SU-DHL-6 (cell line): Measurements from ENCODE around the gene GRPR.

Experiments
- CTCF ChIP-seq: fragments of 200-600 bp; sonication (generic); IDR thresholded peaks from one replicate; pipeline ENCODE4 v1.5.1; 2017; ENCODE audit warnings: antibody characterized with exemption, mild to moderate bottlenecking, low read length, moderate library complexity; ENCODE audit not compliant: insufficient read depth, poor library complexity, severe bottlenecking
- EZH2phosphoT487 ChIP-seq: fragments of 200-600 bp; sonication (generic), shearing (Covaris generic); conservative IDR thresholded peaks from 2 replicates; pipeline ENCODE4 v1.6.1; 2018; ENCODE audit warnings: mild to moderate bottlenecking, antibody characterized with exemption, low read length, moderate library complexity, mixed read lengths

- TF ChIP-seq CTCF (no peak), EZH2phosphoT487 (no peak)
Observed at GRCh38 chrX:16140448-16140847, 17.1 kb downstream of the GRPR start.
